Ishikawa (cell line): ENCODE measurements around the gene SHH.

Experiments
- CEBPB ChIP-seq: IDR thresholded peaks from 2 replicates; pipeline ENCODE4 v1.6.1; 2012
- CREB1 ChIP-seq: IDR thresholded peaks from 2 replicates; pipeline ENCODE4 v1.6.1; 2012; ENCODE audit warnings: low read depth
- EGR1 ChIP-seq: IDR thresholded peaks from 2 replicates; pipeline ENCODE4 v1.6.1; 2012
- EP300 ChIP-seq: IDR thresholded peaks from 2 replicates; pipeline ENCODE4 v1.6.1; 2012; ENCODE audit warnings: borderline replicate concordance
- FOXM1 ChIP-seq: IDR thresholded peaks from 2 replicates; pipeline ENCODE4 v1.6.1; 2012; ENCODE audit warnings: low read depth, borderline replicate concordance
- MAX ChIP-seq: IDR thresholded peaks from 2 replicates; pipeline ENCODE4 v1.6.1; 2012
- NFIC ChIP-seq: IDR thresholded peaks from 2 replicates; pipeline ENCODE4 v1.6.1; 2012
- RAD21 ChIP-seq: IDR thresholded peaks from 2 replicates; pipeline ENCODE4 v1.6.1; 2012; ENCODE audit warnings: low read depth
- REST ChIP-seq: IDR thresholded peaks from 2 replicates; pipeline ENCODE4 v1.6.1; 2012; ENCODE audit warnings: low read depth, mild to moderate bottlenecking
- TAF1 ChIP-seq: IDR thresholded peaks from 2 replicates; pipeline ENCODE4 v1.6.1; 2012; ENCODE audit warnings: low read depth, mild to moderate bottlenecking
- TCF12 ChIP-seq: IDR thresholded peaks from 2 replicates; pipeline ENCODE4 v1.6.1; 2012; ENCODE audit warnings: low read depth
- TEAD4 ChIP-seq: IDR thresholded peaks from 2 replicates; pipeline ENCODE4 v1.6.1; 2012
- USF1 ChIP-seq: IDR thresholded peaks from 2 replicates; pipeline ENCODE4 v1.6.1; 2012
- YY1 ChIP-seq: IDR thresholded peaks from 2 replicates; pipeline ENCODE4 v1.6.1; 2012; ENCODE audit warnings: low read depth
- ZBTB7A ChIP-seq: IDR thresholded peaks from 2 replicates; pipeline ENCODE4 v1.6.1; 2012; ENCODE audit warnings: low read depth

SHH gene

GRCh38 chr7:155764438-155764793, 47.8 kb downstream of the SHH start:
- TF ChIP-seq FOXM1 = no peak
- TF ChIP-seq CEBPB = no peak
- no peak for TF ChIP-seq TCF12
- TF ChIP-seq ZBTB7A = no peak
- TF ChIP-seq TAF1 = no peak
- no peak for TF ChIP-seq CREB1
- no peak for TF ChIP-seq YY1
- TF ChIP-seq EGR1 = no peak

- TF ChIP-seq EP300 (no peak), REST (no peak), RAD21 (no peak), TAF1 (no peak), CEBPB (no peak), FOXM1 (no peak), MAX (no peak), NFIC (no peak), TEAD4 (no peak), CREB1 (no peak), EGR1 (no peak), USF1 (no peak), ZBTB7A (no peak), YY1 (no peak), TCF12 (no peak)
Observed at GRCh38 chr7:155763691-155764437, 48.4 kb downstream of the SHH start.

GRCh38 chr7:155763122-155763521, 49.1 kb downstream of the SHH start:
- TF ChIP-seq TCF12 (no peak), CEBPB (no peak), YY1 (no peak), NFIC (no peak), USF1 (no peak), FOXM1 (no peak), TAF1 (no peak), RAD21 (no peak), ZBTB7A (no peak), MAX (no peak), REST (no peak), EGR1 (no peak), TEAD4 (no peak)

- TF ChIP-seq FOXM1 = no peak
- TF ChIP-seq TEAD4 = no peak
- no peak for TF ChIP-seq YY1
- TF ChIP-seq ZBTB7A = no peak
- TF ChIP-seq USF1 = no peak
- no peak for TF ChIP-seq CREB1
- no peak for TF ChIP-seq TCF12
- TF ChIP-seq REST = no peak
- TF ChIP-seq CEBPB = no peak
Observed at GRCh38 chr7:155762655-155763054, 49.6 kb downstream of the SHH start.
